ENCODE measurements around the gene MLH3. TPM values are rescaled to one million over a fixed set of nuclear protein-coding genes. Genes with fewer than 3 reads are reported as not detected.

MLH3 gene
- total and polyA plus RNA-seq, 2 of the 13 experiments (the other 11 are each of a cell fraction or from before 2014, with no cell fraction given) = 14.4 to 24.8 TPM

DNA sequence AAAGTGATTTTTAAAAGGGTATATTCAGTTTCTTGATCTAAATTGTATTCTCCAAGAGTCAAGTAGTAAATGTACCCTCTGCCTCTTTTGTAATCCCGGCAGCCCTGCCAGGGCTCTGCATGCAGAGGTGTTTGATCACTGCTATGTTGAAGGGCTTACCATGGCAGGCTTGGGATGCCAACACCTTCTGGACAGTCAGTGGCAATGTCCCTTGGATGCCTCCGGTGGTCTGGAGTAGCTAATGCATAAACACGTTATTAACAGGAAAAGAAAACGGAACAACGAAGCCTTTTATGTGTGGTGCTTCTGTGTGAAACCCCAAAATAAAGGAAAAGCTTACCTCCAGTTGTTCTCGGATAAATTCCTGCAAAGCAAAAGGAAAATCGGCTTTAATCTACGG, 28.6 kb downstream of the MLH3 start (continued):
- TF ChIP-seq, protein P1, sequence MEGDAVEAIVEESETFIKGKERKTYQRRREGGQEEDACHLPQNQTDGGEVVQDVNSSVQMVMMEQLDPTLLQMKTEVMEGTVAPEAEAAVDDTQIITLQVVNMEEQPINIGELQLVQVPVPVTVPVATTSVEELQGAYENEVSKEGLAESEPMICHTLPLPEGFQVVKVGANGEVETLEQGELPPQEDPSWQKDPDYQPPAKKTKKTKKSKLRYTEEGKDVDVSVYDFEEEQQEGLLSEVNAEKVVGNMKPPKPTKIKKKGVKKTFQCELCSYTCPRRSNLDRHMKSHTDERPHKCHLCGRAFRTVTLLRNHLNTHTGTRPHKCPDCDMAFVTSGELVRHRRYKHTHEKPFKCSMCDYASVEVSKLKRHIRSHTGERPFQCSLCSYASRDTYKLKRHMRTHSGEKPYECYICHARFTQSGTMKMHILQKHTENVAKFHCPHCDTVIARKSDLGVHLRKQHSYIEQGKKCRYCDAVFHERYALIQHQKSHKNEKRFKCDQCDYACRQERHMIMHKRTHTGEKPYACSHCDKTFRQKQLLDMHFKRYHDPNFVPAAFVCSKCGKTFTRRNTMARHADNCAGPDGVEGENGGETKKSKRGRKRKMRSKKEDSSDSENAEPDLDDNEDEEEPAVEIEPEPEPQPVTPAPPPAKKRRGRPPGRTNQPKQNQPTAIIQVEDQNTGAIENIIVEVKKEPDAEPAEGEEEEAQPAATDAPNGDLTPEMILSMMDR (CRISPR knock-in tag; IDR thresholded peaks at IDR 0.05) = peak; percentile 52
- TF ChIP-seq ZNF264 (CRISPR knock-in tag; IDR thresholded peaks at IDR 0.05) (0 out of 2 replicates have a peak, but pooled peaks have one; percentile 64), HES4 (CRISPR knock-in tag; IDR thresholded peaks at IDR 0.05; ENCODE audit: borderline replicate concordance) (no peak), REL (CRISPR knock-in tag; conservative IDR thresholded peaks at IDR 0.05) (no peak), CEBPB (IDR thresholded peaks at IDR 0.05; ENCODE audit: borderline replicate concordance, low read depth, low read length) (no peak), NFATC3 (CRISPR knock-in tag; IDR thresholded peaks at IDR 0.05) (no peak), SATB2 (CRISPR knock-in tag; IDR thresholded peaks at IDR 0.05) (no peak), SIX4 (CRISPR knock-in tag; IDR thresholded peaks at IDR 0.05) (no peak), ZNF75D (CRISPR knock-in tag; IDR thresholded peaks at IDR 0.05; ENCODE audit: borderline replicate concordance) (no peak), MYPOP (CRISPR knock-in tag; IDR thresholded peaks at IDR 0.05) (no peak), KAT2B (IDR thresholded peaks at IDR 0.05; ENCODE audit: borderline replicate concordance, low read depth, low read length) (no peak), HCFC1 (IDR thresholded peaks at IDR 0.05; ENCODE audit: low read depth, low read length) (no peak), ZFX (CRISPR knock-in tag; IDR thresholded peaks at IDR 0.05; ENCODE audit: low read depth) (no peak), ZNF263 (CRISPR knock-in tag; IDR thresholded peaks at IDR 0.05) (no peak), XRCC5 (optimal IDR thresholded peaks at IDR 0.05; ENCODE audit: low read length) (peak; percentile 31), ZMYM4 (CRISPR knock-in tag; IDR thresholded peaks at IDR 0.05) (peak; percentile 13; the same call in 1 of the 2 replicates), NFIB (CRISPR knock-in tag; IDR thresholded peaks at IDR 0.05; ENCODE audit: borderline replicate concordance) (no peak), ZNF337 (CRISPR knock-in tag; IDR thresholded peaks at IDR 0.05; ENCODE audit: borderline replicate concordance, low read depth) (no peak), STAG1 (CRISPR knock-in tag; IDR thresholded peaks at IDR 0.05) (peak; percentile 70), TRIM22 (IDR thresholded peaks at IDR 0.05) (no peak), PAX8 (CRISPR knock-in tag; IDR thresholded peaks at IDR 0.05; ENCODE audit: borderline replicate concordance) (no peak), ZNF616 (CRISPR knock-in tag; IDR thresholded peaks at IDR 0.05; ENCODE audit: low read depth) (no peak), KDM5B (CRISPR knock-in tag; IDR thresholded peaks at IDR 0.05; ENCODE audit: borderline replicate concordance) (no peak), ZNF589 (CRISPR knock-in tag; conservative IDR thresholded peaks at IDR 0.05) (no peak), POLR2AphosphoS2 (IDR thresholded peaks at IDR 0.05; ENCODE audit: low read depth, low read length) (no peak)
- TF ChIP-seq, protein P2, sequence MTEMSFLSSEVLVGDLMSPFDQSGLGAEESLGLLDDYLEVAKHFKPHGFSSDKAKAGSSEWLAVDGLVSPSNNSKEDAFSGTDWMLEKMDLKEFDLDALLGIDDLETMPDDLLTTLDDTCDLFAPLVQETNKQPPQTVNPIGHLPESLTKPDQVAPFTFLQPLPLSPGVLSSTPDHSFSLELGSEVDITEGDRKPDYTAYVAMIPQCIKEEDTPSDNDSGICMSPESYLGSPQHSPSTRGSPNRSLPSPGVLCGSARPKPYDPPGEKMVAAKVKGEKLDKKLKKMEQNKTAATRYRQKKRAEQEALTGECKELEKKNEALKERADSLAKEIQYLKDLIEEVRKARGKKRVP (CRISPR knock-in tag; IDR thresholded peaks at IDR 0.05) = no peak

Measured in HepG2 (cell line).